HCT116 (cell line): ENCODE results near the gene EPHA6. TPM values are rescaled to one million over a fixed set of nuclear protein-coding genes. Genes with fewer than 3 reads are reported as not detected.

ENCODE experiments used
- ATAC-seq: fragments of 200-7000 bp; cut with Tn5 transposase; 2 replicates; pipeline ENCODE4 v1.9.1; 2020; ENCODE audit warnings: mild to moderate bottlenecking, moderate library complexity
- BruUV-seq: library from RNA; stranded (reverse); fragments of 400-500 nt; replicated peaks from 2 replicates; lab custom pipeline; 2021; lab: Mats Ljungman, UMichigan
- CTCF ChIA-PET: fragments of 300-600 bp; sonication (Branson Sonifier 250); formaldehyde crosslinking; loops from one replicate; lab custom pipeline; 2021; ENCODE audit warnings: antibody characterized with exemption; lab: Charles Lee
- POLR2A ChIA-PET: fragments of 300-600, 350-600 bp; sonication (Branson Sonifier 250); formaldehyde crosslinking; loops from one replicate; lab custom pipeline; 2021; ENCODE audit warnings: antibody characterized with exemption; lab: Charles Lee
- RAD21 ChIA-PET, 2 experiments: fragments of 300-600 bp; sonication (Branson Sonifier 250); formaldehyde crosslinking; loops; one replicate each; lab custom pipeline; 2023; ENCODE audit warnings: low total read pairs in 2 of 2; ENCODE audit not compliant: uncharacterized antibody in 2 of 2, unreplicated experiment in 2 of 2, low non-redundant PET in 1 of 2; lab: Charles Lee
- DNase-seq: peaks from one replicate; pipeline ENCODE4 v3.0.0-alpha.2; 2010; ENCODE audit warnings: low read depth, low spot score
- H2AFZ ChIP-seq: fragments of 200-600 bp; shearing (Covaris generic), sonication (generic); 2 replicates; pipeline ENCODE4 v1.6.1; 2017; ENCODE audit warnings: low read depth, mixed run types, mixed read lengths, antibody characterized with exemption, low read length; ENCODE audit not compliant: poor library complexity, severe bottlenecking
- H3K27ac ChIP-seq: 2 replicates; pipeline ENCODE4 v1.5.1; 2012; ENCODE audit warnings: low read depth, low read length
- H3K27me3 ChIP-seq: fragments of 200-600 bp; sonication (generic); 2 replicates; pipeline ENCODE4 v1.6.1; 2016; ENCODE audit warnings: mixed run types, low read length, mixed read lengths; ENCODE audit not compliant: insufficient read depth
- H3K36me3 ChIP-seq, 2 experiments: fragments of 200-500 bp in 1 of 2; fragments of 200-600 bp in 1 of 2; sonication (Bioruptor generic) in 1 of 2; sonication (generic) in 1 of 2; 2 replicates each; pipeline versions ENCODE4 v1.5.1 to v1.6.1; 2014 to 2016; ENCODE audit warnings: low read length in 2 of 2, inconsistent platforms in 1 of 2, mixed read lengths in 1 of 2, mixed run types in 1 of 2; ENCODE audit not compliant: insufficient read depth in 2 of 2, control insufficient read depth in 1 of 2
- H3K4me1 ChIP-seq, 2 experiments: fragments of 200-600 bp in 1 of 2; sonication (generic) in 1 of 2; 2 replicates each; pipeline versions ENCODE4 v1.5.1 to v1.6.1; 2012 to 2017; ENCODE audit warnings: low read length in 2 of 2, inconsistent platforms in 1 of 2, mild to moderate bottlenecking in 1 of 2, mixed read lengths in 1 of 2, mixed run types in 1 of 2, moderate library complexity in 1 of 2; ENCODE audit not compliant: insufficient read depth in 2 of 2, control insufficient read depth in 1 of 2
- H3K4me2 ChIP-seq: fragments of 200-600 bp; sonication (generic); 2 replicates; pipeline ENCODE4 v1.6.1; 2017; ENCODE audit warnings: mixed run types, low read length, mixed read lengths
- H3K4me3 ChIP-seq, 2 experiments: fragments of 200-600 bp in 1 of 2; sonication (generic) in 1 of 2; replicated peaks in 1 of 2; 2 replicates each; pipeline ENCODE4 v1.5.1; 2011 to 2016; ENCODE audit warnings: low read length in 2 of 2, control low read depth in 1 of 2, low read depth in 1 of 2, mild to moderate bottlenecking in 1 of 2, mixed read lengths in 1 of 2, mixed run types in 1 of 2
- H3K79me2 ChIP-seq: fragments of 200-600 bp; sonication (generic); 2 replicates; pipeline ENCODE4 v1.6.1; 2017; ENCODE audit warnings: mild to moderate bottlenecking, mixed run types, low read length, moderate library complexity, mixed read lengths; ENCODE audit not compliant: insufficient read depth
- H3K9ac ChIP-seq: fragments of 200-600 bp; sonication (generic); 2 replicates; pipeline ENCODE4 v1.6.1; 2016; ENCODE audit warnings: low read length, mixed read lengths
- H3K9me2 ChIP-seq: fragments of 200-600 bp; sonication (generic), shearing (Covaris generic); 2 replicates; pipeline ENCODE4 v1.6.1; 2017; ENCODE audit warnings: mixed run types, mild to moderate bottlenecking, moderate library complexity; ENCODE audit not compliant: insufficient read depth
- H3K9me3 ChIP-seq, 2 experiments: fragments of 200-500 bp in 1 of 2; fragments of 200-600 bp in 1 of 2; sonication (Bioruptor generic) in 1 of 2; sonication (generic) in 1 of 2; 2 replicates each; pipeline ENCODE4 v1.6.1; 2014 to 2017; ENCODE audit warnings: low read length in 2 of 2, mixed read lengths in 2 of 2, inconsistent platforms in 1 of 2, low read depth in 1 of 2, mild to moderate bottlenecking in 1 of 2, mixed run types in 1 of 2, moderate library complexity in 1 of 2; ENCODE audit not compliant: control insufficient read depth in 1 of 2, insufficient read depth in 1 of 2
- H4K20me1 ChIP-seq: fragments of 200-600 bp; sonication (generic), shearing (Covaris generic); 2 replicates; pipeline ENCODE4 v1.6.1; 2017; ENCODE audit warnings: mixed run types, mild to moderate bottlenecking, moderate library complexity; ENCODE audit not compliant: insufficient read depth
- CBX3 ChIP-seq: IDR thresholded peaks from 2 replicates; pipeline ENCODE4 v1.6.1; 2012; ENCODE audit warnings: low read depth
- CEBPB ChIP-seq: IDR thresholded peaks from 2 replicates; pipeline ENCODE4 v1.6.1; 2012; ENCODE audit warnings: low read depth
- EGR1 ChIP-seq: IDR thresholded peaks from 2 replicates; pipeline ENCODE4 v1.6.1; 2012; ENCODE audit warnings: low read depth
- EZH2 ChIP-seq: fragments of 200-600 bp; sonication (generic); IDR thresholded peaks from 2 replicates; pipeline ENCODE4 v1.6.1; 2017; ENCODE audit warnings: antibody characterized with exemption, mixed run types
- EZH2phosphoT487 ChIP-seq: fragments of 200-600 bp; IDR thresholded peaks from 2 replicates; pipeline ENCODE4 v1.6.1; 2018; ENCODE audit warnings: antibody characterized with exemption, borderline replicate concordance
- JUND ChIP-seq: IDR thresholded peaks from 2 replicates; pipeline ENCODE4 v1.6.1; 2012
- POLR2A ChIP-seq: IDR thresholded peaks from 2 replicates; pipeline ENCODE4 v1.7.0; 2011; ENCODE audit warnings: borderline replicate concordance; ENCODE audit not compliant: insufficient read depth, insufficient read length; ENCODE audit errors: extremely low read depth
- POLR2AphosphoS5 ChIP-seq: IDR thresholded peaks from 2 replicates; pipeline ENCODE4 v1.6.1; 2011; ENCODE audit warnings: mild to moderate bottlenecking, low read depth, low read length, moderate library complexity
- RAD21 ChIP-seq: IDR thresholded peaks from 2 replicates; pipeline ENCODE4 v1.6.1; 2012; ENCODE audit warnings: low read depth, mild to moderate bottlenecking
- SIN3A ChIP-seq: IDR thresholded peaks from 2 replicates; pipeline ENCODE4 v1.6.1; 2012; ENCODE audit warnings: low read depth
- SRF ChIP-seq: IDR thresholded peaks from 2 replicates; pipeline ENCODE4 v1.6.1; 2012; ENCODE audit warnings: low read depth
- YY1 ChIP-seq: IDR thresholded peaks from 2 replicates; pipeline ENCODE4 v1.6.1; 2011; ENCODE audit warnings: low read length, low read depth, moderate library complexity, mild to moderate bottlenecking; ENCODE audit not compliant: insufficient replicate concordance; ENCODE audit errors: extremely low read depth
- ZFX ChIP-seq: fragments of 450-650 bp; IDR thresholded peaks from 2 replicates; pipeline ENCODE4 v1.6.1; 2017
- ZNF274 ChIP-seq: fragments of 200-500 bp; sonication (Bioruptor generic); IDR thresholded peaks from 2 replicates; pipeline ENCODE4 v1.6.1; 2014; ENCODE audit warnings: mild to moderate bottlenecking, low read depth, low read length, inconsistent platforms
- intact Hi-C: fragments of 100-400 bp; cut with micrococcal nuclease; formaldehyde crosslinking; loops from 2 replicates; pipeline ENCODE4 v1.10.0; 2022
- total RNA-seq: library from RNA; stranded (reverse); gene quantifications from one replicate; pipeline ENCODE4 v1.2.1, GENCODE V29; 2021; ENCODE audit not compliant: unreplicated experiment
- TF ChIP-seq, protein P1 (sequence below): IDR thresholded peaks from 2 replicates; pipeline ENCODE4 v1.6.1; 2012
- TF ChIP-seq, protein P2 (sequence below): IDR thresholded peaks from 2 replicates; pipeline ENCODE4 v1.6.1; 2012; ENCODE audit warnings: low read depth
- TF ChIP-seq, protein P3 (sequence below): IDR thresholded peaks from 2 replicates; pipeline ENCODE4 v1.6.1; 2012
- TF ChIP-seq, protein P4 (sequence below): IDR thresholded peaks from 2 replicates; pipeline ENCODE4 v1.6.1; 2011; ENCODE audit warnings: mild to moderate bottlenecking, low read length, moderate library complexity; ENCODE audit not compliant: insufficient replicate concordance; ENCODE audit errors: extremely low read depth
- TF ChIP-seq, protein P5 (sequence below), 3 experiments: fragments of 200-600 bp in 1 of 3; sonication (generic) in 1 of 3; IDR thresholded peaks in 2 of 3; conservative IDR thresholded peaks in 1 of 3; 2 replicates each; pipeline ENCODE4 v1.5.1; 2012 to 2017; ENCODE audit warnings: low read depth in 2 of 3, low read length in 2 of 3, antibody characterized with exemption in 1 of 3, borderline replicate concordance in 1 of 3, control low read depth in 1 of 3, mild to moderate bottlenecking in 1 of 3, mixed read lengths in 1 of 3, mixed run types in 1 of 3, moderate library complexity in 1 of 3; ENCODE audit not compliant: insufficient read depth in 1 of 3

Gene EPHA6
- total RNA-seq, 1 experiment from 2014 or later: not detected

DNA sequence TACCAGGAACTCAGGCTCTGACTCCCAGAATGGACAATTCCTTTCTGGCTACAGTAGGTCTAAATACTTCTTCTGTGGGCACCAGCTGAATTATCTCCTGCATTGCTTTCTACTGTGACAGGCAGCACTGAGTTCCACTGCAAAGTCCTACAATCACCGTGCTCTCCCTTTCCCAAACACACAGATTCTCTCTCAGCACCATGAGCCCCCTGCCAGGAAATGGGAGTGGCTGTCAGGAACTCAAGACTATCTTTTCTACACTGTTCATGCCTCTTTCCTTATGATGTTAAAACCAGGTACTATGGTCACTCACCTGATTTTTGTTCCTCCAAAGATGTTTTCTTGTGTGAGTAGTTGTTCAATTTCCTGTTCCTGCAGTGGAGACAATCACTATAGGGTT is 383.4 kb downstream of the EPHA6 start:
- H3K36me3 ChIP-seq: no peaks in the 10 kb centered on the region
- no peak overlapping the region for H3K4me3 ChIP-seq
- H3K27ac ChIP-seq: no peak overlapping the region
- CTCF ChIA-PET: no interaction called here
- H3K4me2 ChIP-seq: no peak overlapping the region
- DNase-seq (no peak), ATAC-seq (no peak)
- peaks cover 0 to 16% of the 10 kb centered on the region in 2 experiments; a peak in 2 of 4 replicates for H3K9me3 ChIP-seq
- RAD21 ChIA-PET: no interaction called here
- POLR2A ChIA-PET: no interaction called here
- H3K9me2 ChIP-seq: no peaks in the 10 kb centered on the region
- intact Hi-C loops: no loop called here
- no peaks in the 10 kb centered on the region for H4K20me1 ChIP-seq
- H3K27me3 ChIP-seq: no peaks in the 10 kb centered on the region
- H3K79me2 ChIP-seq: no peaks in the 10 kb centered on the region
- H2AFZ ChIP-seq: no peak overlapping the region
- TF ChIP-seq, protein P1, sequence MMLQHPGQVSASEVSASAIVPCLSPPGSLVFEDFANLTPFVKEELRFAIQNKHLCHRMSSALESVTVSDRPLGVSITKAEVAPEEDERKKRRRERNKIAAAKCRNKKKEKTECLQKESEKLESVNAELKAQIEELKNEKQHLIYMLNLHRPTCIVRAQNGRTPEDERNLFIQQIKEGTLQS: no peak
- TF ChIP-seq YY1: no peak
- no peak for TF ChIP-seq SRF
- TF ChIP-seq POLR2A: no peak
- TF ChIP-seq, protein P2, sequence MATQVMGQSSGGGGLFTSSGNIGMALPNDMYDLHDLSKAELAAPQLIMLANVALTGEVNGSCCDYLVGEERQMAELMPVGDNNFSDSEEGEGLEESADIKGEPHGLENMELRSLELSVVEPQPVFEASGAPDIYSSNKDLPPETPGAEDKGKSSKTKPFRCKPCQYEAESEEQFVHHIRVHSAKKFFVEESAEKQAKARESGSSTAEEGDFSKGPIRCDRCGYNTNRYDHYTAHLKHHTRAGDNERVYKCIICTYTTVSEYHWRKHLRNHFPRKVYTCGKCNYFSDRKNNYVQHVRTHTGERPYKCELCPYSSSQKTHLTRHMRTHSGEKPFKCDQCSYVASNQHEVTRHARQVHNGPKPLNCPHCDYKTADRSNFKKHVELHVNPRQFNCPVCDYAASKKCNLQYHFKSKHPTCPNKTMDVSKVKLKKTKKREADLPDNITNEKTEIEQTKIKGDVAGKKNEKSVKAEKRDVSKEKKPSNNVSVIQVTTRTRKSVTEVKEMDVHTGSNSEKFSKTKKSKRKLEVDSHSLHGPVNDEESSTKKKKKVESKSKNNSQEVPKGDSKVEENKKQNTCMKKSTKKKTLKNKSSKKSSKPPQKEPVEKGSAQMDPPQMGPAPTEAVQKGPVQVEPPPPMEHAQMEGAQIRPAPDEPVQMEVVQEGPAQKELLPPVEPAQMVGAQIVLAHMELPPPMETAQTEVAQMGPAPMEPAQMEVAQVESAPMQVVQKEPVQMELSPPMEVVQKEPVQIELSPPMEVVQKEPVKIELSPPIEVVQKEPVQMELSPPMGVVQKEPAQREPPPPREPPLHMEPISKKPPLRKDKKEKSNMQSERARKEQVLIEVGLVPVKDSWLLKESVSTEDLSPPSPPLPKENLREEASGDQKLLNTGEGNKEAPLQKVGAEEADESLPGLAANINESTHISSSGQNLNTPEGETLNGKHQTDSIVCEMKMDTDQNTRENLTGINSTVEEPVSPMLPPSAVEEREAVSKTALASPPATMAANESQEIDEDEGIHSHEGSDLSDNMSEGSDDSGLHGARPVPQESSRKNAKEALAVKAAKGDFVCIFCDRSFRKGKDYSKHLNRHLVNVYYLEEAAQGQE: no peak
- no peak for TF ChIP-seq ZFX
- TF ChIP-seq CBX3: no peak
- TF ChIP-seq CEBPB: no peak
- TF ChIP-seq, protein P3, sequence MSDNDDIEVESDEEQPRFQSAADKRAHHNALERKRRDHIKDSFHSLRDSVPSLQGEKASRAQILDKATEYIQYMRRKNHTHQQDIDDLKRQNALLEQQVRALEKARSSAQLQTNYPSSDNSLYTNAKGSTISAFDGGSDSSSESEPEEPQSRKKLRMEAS: no peak
- TF ChIP-seq JUND: no peak
- TF ChIP-seq EZH2: no peak
- TF ChIP-seq, protein P4, sequence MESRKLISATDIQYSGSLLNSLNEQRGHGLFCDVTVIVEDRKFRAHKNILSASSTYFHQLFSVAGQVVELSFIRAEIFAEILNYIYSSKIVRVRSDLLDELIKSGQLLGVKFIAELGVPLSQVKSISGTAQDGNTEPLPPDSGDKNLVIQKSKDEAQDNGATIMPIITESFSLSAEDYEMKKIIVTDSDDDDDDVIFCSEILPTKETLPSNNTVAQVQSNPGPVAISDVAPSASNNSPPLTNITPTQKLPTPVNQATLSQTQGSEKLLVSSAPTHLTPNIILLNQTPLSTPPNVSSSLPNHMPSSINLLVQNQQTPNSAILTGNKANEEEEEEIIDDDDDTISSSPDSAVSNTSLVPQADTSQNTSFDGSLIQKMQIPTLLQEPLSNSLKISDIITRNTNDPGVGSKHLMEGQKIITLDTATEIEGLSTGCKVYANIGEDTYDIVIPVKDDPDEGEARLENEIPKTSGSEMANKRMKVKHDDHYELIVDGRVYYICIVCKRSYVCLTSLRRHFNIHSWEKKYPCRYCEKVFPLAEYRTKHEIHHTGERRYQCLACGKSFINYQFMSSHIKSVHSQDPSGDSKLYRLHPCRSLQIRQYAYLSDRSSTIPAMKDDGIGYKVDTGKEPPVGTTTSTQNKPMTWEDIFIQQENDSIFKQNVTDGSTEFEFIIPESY: no peak
- no peak for TF ChIP-seq EZH2phosphoT487
- no peak for TF ChIP-seq ZNF274
- no peak for TF ChIP-seq EGR1
- TF ChIP-seq, protein P5, sequence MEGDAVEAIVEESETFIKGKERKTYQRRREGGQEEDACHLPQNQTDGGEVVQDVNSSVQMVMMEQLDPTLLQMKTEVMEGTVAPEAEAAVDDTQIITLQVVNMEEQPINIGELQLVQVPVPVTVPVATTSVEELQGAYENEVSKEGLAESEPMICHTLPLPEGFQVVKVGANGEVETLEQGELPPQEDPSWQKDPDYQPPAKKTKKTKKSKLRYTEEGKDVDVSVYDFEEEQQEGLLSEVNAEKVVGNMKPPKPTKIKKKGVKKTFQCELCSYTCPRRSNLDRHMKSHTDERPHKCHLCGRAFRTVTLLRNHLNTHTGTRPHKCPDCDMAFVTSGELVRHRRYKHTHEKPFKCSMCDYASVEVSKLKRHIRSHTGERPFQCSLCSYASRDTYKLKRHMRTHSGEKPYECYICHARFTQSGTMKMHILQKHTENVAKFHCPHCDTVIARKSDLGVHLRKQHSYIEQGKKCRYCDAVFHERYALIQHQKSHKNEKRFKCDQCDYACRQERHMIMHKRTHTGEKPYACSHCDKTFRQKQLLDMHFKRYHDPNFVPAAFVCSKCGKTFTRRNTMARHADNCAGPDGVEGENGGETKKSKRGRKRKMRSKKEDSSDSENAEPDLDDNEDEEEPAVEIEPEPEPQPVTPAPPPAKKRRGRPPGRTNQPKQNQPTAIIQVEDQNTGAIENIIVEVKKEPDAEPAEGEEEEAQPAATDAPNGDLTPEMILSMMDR (IDR thresholded peaks at IDR 0.05 in 2 of 3, conservative IDR thresholded peaks at IDR 0.05 in 1 of 3; ENCODE audit: borderline replicate concordance in 1 of 3, insufficient read depth in 1 of 3, low read depth in 2 of 3, low read length in 2 of 3): no peak
- TF ChIP-seq SIN3A: no peak
- TF ChIP-seq POLR2AphosphoS5: no peak
- TF ChIP-seq RAD21: no peak
- no peak overlapping the region for H3K9ac ChIP-seq
- H3K4me1 ChIP-seq: no peaks in the 10 kb centered on the region
- no TSS peak for BruUV-seq
